HG03025 (cell line): ENCODE measurements around the gene NUP93.
"Not testable (repeated sequence)": the region's sequence is repeated elsewhere in the genome, so short reads cannot be mapped to it uniquely, and the experiment has no call there.

Experiments used
- ATAC-seq: cut with Tn5 transposase; IDR thresholded peaks from one replicate; pipeline ENCODE4 v1.9.1; 2021; ENCODE audit warnings: mild to moderate bottlenecking, moderate library complexity; ENCODE audit not compliant: unreplicated experiment, low FRiP score

The NUP93 gene

GRCh38 chr16:56884026-56884582, 154.2 kb downstream of the NUP93 start:
- ATAC-seq = no peak

- not testable (repeated sequence) for ATAC-seq
Measured at GRCh38 chr16:56884929-56885328, 155.0 kb downstream of the NUP93 start.

GRCh38 chr16:56885446-56886162, 155.7 kb downstream of the NUP93 start:
- ATAC-seq = no peak

GRCh38 chr16:56886296-56886695, 156.4 kb downstream of the NUP93 start:
- ATAC-seq = no peak

DNA sequence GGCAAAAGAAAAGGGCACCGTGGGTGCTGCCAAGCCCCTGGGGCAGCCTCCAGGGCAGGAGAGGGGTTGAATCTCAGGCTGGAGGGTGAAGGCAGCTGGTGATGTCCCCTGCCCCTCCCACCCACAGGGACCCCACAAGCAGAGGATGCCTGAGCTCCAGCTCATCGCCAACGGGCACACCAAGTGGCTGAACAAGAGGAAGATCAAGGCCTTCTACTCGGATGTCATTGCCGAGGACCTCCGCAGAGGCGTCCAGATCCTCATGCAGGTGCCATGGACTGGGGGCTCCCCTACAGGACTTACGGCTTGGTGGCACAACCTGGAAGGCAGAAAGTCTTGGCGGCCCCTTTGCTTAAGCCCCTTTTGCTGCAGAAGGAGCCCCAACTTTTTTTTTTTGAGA, 156.9 kb downstream of the NUP93 start:
- ATAC-seq = no peak

- ATAC-seq = peak; percentile 65
Measured at GRCh38 chr16:56888806-56889205, 158.9 kb downstream of the NUP93 start.

DNA sequence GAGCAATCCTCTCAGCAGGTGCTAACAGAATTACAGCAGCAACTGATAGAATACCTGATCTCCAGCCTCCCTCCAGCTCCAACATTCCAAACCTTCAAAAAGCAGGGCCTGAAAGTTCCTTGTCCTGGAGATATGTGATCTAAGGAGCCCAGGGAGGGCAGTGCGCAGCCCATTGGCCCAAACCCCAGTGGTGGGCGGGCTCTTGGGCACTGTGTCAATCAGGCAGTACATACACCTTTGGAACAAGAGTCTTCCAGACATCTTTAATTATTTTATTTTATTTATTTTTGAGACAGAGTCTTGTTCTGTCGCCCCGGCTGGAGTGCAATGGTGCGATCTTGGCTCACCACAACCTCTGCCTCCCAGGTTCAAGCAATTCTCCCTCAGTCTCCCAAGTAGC, 159.3 kb downstream of the NUP93 start:
- ATAC-seq = no peak

DNA sequence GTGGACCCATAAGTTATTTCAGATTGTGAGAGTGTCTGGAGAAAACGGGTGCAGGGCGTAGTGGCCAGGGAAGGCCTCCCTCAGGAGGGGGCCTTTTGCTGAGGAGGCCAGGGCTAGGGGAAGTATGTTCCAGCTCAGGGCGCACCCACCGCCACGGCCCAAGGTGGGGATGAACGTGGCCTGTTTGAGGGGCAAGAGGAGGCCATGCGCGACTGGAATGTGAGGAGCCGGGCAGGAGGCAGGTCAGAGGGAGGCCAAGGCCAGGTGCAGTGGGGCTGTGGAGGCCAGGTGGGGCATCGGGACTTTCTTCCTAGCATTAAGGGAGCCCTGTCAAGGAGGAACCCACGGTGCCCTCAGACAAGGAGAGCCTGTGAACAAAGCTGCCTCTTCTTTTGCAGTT, 161.8 kb downstream of the NUP93 start:
- ATAC-seq = no peak

DNA sequence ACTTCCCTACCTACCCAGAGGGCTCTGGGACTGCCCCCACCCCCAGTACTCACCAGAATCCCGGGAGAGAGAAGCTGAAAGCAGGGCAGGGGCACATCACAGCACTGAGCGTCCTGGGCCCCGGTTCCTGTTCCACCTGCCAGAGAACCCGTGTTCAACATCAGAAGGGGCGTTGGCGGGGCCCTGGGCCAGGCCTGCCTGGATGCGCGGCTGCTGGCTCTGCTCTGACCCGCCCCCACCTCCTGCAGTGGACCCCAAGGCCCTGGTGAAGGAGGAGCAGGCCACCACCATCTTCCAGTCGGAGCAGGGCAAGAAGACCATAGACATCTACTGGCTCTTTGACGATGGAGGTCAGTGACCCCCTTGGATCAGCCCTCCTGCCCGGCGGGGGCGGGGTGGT, 162.8 kb downstream of the NUP93 start:
- ATAC-seq = no peak

- no peak for ATAC-seq
Measured at GRCh38 chr16:56894331-56894917, 164.5 kb downstream of the NUP93 start.

GRCh38 chr16:56895813-56896212, 165.9 kb downstream of the NUP93 start:
- ATAC-seq = no peak

DNA sequence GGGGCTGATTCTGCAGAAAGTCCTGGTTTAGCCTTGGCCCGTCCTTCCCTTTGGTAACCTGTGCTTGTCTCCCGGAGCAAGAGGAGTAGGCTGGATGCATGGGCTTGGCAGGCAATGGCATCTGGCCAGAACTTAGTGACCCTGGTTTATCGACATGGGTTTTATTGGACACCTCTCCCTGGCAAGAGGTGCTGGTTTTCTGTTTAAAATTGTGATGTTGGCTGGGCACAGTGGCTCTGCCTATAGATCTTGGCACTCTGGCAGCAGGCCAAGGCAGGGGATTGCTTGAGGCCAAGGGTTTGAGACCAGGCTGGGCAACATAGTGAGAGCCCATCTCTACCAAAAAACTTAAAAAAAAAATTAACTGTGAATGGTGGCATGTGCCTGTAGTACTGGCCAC, 166.3 kb downstream of the NUP93 start:
- no peak for ATAC-seq

- no peak for ATAC-seq
Measured at GRCh38 chr16:56897026-56897799, 167.3 kb downstream of the NUP93 start.

GRCh38 chr16:56898847-56899246, 168.9 kb downstream of the NUP93 start:
- ATAC-seq = no peak
